HG02610 (cell line): Measurements from ENCODE around the gene MTG1.
A peak's percentile ranks its signal among the peaks of the same experiment; 100 is the strongest.

Source experiments
- ATAC-seq: cut with Tn5 transposase; IDR thresholded peaks from one replicate; pipeline ENCODE4 v1.9.1; 2021; ENCODE audit warnings: mild to moderate bottlenecking, moderate library complexity; ENCODE audit not compliant: unreplicated experiment

The MTG1 gene, protein sequence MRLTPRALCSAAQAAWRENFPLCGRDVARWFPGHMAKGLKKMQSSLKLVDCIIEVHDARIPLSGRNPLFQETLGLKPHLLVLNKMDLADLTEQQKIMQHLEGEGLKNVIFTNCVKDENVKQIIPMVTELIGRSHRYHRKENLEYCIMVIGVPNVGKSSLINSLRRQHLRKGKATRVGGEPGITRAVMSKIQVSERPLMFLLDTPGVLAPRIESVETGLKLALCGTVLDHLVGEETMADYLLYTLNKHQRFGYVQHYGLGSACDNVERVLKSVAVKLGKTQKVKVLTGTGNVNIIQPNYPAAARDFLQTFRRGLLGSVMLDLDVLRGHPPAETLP

DNA sequence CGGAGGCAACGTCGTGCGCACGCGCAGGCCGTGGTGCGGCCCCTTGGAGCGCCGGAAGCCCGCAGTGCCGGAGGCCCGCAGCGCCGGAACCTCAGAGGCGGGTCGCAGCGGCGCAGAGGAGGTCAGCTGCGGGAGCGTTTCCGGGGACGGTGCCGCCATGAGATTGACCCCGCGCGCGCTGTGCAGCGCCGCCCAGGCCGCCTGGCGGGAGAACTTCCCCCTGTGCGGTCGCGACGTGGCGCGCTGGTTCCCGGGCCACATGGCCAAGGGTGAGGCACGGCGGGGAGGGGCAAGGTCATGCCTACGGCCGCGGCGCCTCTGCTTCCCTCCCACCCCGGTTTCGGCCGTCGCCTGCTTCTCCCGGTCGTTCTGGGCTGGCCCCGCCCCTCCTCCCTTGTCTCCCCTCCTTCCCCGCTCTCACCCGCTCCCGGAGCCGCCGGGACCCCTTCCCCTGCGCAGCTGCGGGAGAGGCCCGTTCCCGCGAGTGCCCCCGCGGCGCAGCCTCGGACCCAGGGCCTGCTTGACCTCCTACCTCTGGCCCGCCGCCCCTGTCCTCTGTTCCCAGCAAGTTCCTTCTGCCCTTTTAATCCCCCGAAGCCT, at the start of gene MTG1:
Gene MTG1 (plus strand): TSS at position 94 of the 600 bp plus-strand sequence. CDS start 64 bp downstream, at position 158.
- ATAC-seq = peak; percentile 68

DNA sequence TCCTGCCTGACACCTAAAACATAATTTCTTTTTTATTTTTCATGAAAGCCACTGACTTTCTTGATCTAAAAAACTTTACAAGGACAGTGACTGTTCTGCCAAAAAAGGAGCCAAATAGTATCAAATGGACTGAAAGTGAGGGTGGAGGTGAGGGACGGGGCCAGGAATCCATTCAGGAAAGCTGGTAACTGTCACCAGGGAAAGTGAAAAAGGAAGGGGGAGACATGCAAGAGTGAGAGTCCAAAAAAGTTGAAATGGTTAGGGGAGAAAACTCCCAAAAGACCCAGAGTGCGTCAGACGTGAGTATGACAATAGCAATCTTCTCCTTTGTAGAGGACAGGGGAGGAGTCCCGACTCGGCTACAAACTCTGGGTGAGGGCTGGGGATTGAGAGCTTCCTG, 49.7 kb upstream of the MTG1 start:
- no peak for ATAC-seq

DNA sequence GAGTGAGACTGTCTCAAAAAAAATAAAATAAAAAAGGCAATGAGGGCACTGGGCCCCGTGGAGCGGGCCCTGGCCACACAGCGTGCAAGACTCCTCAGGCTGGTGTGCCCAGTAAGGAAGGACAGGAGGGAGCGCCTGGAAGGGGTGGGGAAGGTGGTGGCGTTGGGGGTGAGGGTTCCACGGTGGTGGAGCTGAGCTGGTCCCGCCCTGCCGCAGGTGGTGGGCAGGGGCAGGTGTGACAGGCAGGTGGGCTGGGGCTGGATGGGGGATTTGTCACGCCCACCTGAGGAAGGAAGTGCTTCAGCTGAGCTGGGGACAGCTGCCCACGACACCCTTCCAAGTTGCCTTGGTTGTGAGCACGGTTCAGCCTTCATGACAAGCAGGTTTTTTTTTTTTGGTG, 47.5 kb upstream of the MTG1 start:
- ATAC-seq = no peak

DNA sequence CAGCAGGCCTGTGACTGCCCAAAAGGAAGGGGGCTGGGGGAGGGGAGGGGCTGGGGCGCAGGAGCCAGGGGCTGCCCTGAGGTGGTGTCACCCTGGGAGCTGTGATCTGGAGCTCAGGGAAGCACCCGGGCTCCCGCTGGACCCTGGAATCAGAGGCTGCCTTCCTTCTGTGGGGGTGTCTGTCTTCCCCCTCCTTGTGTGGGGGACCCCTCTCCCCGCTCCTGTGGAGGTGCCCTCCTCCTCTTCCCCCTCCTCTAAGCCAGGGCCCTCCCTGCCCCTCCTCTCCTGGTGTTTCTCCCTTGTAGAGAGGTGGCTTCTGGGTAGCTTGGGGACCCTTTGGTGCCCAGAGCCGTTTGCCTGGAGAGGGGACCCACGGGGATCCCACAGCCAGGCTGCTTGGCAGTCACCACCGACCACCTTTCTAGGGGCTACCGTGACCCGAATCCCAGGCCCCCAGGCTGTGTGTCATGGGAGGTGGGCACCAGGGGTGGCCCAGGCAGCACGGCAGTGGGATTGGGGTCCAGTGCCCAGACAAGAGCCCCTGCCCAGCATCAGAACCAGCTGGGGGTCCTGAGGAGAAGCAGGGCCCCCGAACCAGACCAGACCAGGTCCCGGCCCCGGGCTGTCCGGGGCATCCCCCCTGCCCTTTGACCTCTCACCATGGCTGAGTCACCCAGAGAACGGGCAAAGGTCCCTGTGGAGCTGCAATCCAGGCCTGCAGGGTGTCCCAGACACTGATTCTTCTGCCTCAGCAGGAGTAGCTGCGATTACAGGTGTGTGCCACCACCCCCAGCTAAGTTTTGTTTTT, 46.0 kb upstream of the MTG1 start:
- ATAC-seq = no peak

DNA sequence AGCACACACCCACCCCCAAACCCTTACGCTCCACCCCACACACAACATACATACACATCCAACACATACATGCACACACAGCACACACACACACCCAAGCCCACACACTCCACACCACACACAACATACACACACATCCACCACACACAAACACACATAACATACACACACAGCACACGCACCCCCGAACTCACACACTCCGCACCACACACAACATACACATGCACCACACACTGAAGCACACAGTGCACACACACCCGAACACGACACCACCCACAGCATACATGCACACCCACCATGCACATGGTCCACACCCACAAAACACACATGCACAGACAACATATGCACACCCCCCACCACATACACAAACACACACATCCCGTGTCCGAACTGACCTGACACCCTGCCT, 44.8 kb upstream of the MTG1 start:
- ATAC-seq = no peak

DNA sequence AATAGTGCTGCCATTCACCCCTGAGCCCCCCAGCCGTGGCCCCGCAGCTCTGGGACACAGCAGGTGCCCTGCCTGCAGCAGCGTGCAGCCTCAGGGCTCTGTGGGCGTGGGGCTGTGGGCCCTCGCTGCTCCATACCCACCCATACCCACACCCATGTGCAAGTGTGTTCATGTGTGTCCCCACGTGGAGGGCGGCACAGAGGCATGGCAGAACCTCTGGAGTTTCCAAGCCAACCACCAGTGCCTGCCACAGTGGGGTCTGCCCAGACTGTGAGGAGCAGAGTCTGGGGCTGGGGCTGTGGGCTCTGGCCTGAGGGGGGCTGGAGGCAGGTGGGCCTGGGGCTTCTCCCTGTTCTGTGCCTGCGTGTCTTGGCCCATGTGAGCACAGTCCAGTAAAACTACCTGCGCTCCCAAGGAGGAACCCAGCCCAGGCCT, 44.4 kb upstream of the MTG1 start:
- ATAC-seq = no peak

DNA sequence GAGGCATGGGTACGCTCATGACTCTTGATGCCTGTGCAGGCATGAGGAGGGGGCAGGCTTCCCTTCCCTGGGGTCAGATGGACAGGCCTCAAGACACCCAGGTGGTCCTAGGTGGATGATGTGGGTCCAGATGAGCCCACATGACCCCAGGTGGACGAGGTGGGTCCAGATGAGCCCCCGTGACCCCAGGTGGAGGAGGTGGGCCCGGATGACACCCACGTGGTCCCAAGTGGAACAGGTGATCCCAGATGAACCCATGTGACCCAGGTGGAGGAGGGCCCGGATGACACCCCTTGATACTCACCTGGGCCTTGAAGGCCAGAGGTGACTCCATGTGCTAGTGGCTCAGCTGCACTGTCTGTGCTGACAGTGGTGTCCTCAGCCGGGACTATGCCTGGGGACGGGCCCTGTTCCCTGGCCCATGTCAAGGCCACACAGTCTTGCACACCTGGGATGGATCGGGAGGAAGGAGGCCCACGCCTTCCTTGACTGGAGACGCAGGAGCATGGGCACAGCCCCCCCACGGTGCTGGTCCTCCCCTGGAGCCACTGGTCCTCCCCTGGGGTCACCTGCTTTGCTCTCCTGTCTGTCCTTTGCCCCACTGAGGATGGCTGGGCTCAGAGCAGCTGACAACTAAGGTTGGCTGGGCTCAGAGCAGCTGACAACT, 43.5 kb upstream of the MTG1 start:
- ATAC-seq = no peak

DNA sequence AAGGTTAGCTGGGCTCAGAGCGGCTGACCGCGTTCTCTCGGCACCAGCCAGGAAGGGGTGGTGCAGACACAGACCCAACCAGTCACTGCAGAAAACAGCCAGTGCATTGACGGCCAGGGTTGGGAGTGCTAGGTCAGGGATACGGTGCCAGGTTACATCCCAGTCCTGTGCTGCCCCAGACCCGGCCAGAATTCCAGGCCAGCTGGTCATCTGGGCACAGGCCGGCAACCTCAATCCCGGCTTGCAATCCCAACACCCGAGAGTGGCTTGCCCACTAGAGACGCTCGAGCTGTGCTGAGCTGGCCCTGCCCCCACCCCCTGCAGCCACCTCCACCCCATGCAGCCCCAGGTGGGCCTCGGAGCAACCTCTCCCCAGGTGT, 43.0 kb upstream of the MTG1 start:
- ATAC-seq = no peak

DNA sequence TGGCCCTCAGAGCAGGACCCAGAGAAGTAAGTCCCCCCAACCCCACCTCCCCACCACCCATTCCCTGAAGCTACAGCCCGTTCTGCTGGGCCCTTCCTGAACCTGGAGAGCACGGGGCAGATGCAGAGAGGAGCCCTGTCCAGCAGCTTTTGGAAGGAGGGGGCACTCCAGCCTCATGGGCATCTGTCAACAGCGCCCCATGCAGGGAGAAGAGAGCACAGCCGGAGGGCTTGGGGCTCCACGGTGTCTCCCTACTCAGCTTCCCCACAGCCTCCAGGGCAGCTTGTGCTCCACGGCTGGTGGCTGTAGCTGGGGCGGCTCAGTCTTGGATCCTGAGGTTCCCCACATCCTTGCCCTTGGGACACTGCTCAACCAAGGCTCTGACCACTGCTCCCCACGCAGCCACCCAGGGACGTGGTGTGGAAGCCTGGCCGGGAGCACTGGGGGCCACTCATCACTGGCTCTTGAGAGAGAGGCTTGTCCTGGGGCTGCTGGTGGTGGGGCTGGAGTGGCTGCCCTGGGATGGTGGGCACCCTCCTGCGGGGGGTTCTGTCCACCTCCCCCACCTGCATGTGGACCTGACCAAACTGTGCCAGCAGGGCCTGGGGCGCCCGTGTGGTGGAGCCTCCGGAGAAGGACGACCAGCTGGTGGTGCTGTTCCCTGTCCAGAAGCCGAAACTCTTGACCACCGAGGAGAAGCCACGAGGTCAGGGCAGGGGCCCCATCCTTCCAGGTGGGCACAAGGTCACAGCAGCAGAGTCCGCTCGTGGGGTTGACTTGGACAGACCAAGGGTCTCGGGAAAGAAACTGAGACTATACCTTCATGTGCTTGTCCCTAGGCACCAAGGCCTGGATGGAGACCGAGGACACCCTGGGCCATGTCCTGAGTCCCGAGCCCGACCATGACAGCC, 42.3 kb upstream of the MTG1 start:
- no peak for ATAC-seq

DNA sequence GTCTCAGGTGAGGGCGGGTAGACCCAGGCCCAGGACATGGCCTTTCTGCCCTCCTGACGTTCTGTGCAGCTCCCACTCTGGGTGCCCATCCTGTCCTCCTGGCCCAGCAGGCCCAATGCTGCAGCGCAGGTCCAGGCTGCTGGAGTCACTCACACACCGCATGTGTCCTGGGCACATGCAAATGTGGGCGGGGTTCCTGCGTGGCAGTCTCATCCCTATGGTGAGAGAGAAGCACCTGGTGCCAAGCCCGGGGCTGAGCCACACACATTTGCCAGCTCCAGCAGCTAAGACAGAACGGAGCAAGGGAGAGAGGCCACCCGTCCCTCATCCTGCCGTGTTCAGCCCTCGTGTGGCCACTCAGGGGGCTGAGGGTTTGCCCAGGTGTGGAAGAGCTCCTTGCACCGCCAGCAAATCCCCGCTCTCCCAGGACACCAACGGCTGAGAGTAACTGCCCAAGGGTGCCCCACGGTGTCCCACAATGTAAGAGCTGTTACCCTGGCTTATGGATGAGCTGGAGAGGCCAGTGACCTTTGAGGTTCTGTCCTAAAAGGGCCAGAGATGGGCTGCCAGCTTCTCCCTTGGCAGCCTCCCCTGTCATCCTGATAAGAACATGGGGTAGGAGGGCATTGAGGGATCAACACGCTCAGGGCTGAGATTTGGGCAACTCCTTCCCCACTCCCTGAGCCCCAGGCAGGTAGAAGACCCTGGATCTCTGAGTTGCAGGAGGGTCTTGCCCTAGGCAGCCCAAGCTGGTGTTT, 40.6 kb upstream of the MTG1 start:
- ATAC-seq = no peak

DNA sequence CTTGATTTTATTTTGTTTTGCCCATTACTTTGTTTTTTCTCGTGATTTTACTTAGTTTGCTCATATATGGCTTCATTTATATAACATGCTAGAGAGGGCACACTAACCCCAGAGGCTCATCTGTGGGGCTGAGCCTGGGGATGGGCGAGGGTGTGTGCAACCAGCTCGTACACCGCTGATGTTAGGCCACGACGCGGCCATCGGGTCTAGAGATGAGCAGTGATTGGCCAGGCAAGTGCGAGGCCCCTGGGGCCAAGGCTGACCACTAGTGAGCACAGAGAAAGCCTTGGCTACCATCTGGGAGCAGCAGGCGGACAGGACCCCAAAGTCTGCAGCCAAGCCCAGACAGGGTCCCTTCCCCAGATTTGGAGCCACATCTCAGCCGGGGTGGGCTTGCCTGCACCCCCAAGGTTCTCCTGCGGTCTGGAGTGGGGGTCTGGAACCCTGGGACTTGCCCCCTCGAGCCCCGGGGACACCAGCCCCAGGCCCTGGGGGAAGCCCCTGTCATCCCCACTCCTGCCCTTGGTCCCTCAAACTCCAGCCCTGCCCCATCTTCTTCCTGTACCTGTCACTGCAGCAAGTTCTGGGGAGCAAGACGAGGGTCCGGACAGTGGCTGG, 39.9 kb upstream of the MTG1 start:
- no peak for ATAC-seq

DNA sequence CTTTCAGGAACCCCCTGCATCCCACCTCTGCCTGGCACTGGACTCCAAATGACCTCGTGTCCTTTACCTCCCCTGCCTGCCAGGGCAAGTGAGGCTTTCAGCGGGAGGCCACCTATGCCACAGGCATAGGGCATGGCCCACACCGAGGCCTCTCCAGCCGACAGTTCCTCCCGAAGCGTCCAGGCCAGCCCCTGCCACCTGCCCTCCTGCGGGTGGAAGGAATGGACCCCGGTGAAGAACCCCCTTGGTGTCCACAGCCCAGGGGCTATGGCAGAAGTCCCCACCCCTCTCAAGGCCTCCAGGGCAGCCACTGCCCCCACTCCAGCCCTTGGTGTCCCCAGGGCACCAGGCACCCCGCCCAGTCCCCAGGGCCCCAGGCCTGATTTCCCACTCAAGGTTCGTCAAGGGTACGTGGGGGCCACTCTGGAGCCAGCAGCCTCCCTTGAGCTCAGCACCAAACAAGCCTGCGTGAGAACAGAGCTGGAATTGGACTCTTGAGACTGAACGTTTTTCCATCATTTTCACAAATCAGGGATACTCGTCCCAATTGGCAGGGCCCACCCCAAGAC, 39.2 kb upstream of the MTG1 start:
- ATAC-seq = no peak

DNA sequence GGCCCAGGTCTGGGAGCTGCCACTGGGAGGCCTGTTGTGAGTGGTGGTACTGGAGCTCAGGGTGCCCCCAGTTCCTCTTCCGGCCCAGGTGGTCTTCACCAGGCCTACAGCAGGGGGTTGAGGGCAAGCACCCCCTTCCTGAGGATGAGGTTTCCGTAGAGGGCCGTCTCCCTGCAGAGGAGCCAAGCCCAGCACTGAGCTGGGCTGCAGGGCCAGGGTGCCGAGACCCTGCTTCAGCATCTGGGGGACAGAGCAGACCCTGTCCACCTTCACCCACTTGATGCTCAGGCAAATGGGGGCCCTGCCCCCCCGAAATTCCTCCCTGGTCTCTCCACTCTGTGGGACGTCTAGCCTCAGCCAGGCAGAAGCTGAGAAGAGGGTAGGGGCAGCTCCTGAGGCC, 38.7 kb upstream of the MTG1 start:
- ATAC-seq = no peak

DNA sequence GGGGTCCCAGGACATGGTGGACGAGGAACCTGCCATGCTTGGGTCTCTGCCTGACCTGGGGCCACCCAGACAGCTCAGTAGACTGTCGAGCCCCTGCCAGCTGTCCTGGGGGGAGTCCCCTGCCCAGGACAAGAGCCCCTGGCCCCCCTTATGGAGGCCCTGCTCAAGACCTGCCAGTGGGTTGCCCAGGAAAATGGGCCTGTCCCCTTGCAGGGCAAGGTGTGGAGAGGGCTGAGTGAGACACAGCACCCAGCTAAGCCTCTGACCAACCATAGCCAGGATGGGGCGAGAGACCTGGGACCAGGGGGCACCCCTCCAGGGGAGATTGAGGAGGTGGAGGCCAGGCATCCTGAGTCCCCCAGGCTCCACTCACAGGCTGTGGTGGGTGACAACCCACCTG, 38.0 kb upstream of the MTG1 start:
- no peak for ATAC-seq

DNA sequence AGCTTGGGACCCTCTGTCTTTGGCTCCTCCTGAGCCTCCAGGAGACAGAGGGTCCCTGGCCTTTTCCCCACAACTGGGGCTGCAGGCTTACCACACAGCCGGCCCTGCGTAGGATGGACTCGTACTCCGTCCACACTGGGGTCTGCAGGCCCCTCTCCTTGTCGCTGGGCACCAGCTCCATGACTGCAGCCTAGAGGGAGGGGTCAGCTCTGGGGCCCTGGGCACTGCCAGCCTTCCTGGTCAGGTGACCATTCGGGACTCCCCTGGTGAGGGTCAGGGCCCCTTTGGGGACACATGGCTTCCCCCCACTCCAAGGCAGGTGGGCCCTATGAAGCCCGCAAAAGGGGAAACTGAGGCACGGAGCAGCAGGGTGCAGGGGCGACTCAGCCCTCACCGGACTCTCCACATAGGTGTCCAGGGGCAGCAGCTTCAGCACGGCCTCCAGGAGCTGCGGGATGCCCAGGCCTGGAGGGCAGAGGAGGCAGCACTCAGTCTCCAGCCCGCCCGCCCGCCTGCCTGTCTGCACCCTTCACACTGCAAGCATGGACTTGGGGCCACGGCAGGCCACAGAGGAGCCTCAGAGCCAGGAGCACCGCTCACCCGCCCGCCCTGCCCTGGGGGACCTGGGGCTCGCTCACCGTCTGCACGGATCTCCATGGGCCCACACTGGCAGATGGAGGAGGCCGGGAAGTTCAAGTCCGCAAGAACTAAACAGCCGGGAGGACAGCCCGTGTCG, 37.2 kb upstream of the MTG1 start:
- no peak for ATAC-seq

DNA sequence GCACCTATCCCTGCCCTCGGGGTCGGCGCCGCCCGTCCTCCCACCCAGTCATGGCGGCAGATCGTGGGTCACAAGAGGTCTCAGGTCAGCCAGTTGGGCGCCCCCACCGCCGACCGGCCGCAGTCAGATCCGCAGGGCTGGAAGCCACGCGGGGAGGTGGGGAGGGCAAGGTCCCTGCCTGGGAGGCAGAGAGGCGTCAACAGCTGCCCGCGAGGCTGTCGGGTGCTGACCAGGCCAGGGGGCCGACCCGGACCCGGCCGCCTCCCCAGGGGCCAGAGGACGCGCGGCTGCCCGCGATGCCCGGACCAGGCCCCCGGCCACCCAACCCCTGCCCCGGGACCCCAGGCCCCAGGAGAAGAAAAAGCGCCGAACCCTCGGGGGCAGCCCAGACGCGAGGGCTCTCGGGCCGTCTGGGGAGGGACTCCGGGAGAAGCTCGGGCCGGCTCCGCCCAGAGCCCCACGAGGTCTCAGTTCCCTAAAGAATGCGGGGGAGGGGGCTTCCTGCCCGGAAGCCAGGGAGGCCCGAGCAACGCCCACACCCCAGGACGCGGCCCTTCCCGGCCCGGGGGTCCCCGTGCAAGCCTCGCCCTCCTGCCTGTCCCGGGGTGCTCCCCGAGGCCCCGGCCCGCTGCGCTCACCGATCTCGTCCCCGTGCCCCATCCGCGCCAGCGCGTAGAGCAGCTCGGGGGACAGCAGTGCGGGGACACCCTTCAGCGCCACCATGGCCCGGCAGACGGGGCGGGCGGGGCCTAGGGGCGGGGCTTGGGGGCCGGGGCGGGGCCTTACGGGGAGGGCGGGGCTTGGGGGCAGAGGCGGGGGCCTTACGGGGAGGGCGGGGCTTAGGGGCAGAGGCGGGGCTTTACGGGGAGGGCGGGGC, 36.4 kb upstream of the MTG1 start, which contains the start of gene FUOM:
Gene FUOM (minus strand): TSS at position 735 of the 877 bp plus-strand sequence. CDS start 12 bp downstream, at position 723.
- peak; percentile 48 for ATAC-seq
